T-helper 22 cell (primary cell): ENCODE data around the gene OR4C16.

Source experiments
- DNase-seq: peaks from one replicate; pipeline ENCODE4 v3.0.0-alpha.2; 2020; ENCODE audit warnings: low read depth

Gene OR4C16, protein sequence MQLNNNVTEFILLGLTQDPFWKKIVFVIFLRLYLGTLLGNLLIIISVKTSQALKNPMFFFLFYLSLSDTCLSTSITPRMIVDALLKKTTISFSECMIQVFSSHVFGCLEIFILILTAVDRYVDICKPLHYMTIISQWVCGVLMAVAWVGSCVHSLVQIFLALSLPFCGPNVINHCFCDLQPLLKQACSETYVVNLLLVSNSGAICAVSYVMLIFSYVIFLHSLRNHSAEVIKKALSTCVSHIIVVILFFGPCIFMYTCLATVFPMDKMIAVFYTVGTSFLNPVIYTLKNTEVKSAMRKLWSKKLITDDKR

DNA sequence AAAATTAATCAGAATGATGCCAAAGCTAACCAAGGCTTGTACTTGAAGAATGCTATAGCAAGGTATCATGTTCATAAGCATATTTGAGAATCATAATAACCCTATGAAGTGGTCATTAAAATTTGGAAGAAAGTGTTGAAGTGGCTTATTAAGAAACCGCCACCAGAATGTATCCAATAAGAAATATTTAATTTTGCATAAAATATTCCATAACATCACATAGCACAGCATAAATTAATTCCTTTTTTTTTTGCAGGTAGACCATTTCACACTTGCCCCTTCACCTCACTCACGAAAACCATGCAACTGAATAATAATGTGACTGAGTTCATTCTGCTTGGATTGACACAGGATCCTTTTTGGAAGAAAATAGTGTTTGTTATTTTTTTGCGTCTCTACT is at the start of gene OR4C16:
OR4C16 (plus strand) TSS at position 301 of the 400 bp plus-strand sequence; CDS start at position 301, 0 bp downstream.
- DNase-seq, result no peak

DNA sequence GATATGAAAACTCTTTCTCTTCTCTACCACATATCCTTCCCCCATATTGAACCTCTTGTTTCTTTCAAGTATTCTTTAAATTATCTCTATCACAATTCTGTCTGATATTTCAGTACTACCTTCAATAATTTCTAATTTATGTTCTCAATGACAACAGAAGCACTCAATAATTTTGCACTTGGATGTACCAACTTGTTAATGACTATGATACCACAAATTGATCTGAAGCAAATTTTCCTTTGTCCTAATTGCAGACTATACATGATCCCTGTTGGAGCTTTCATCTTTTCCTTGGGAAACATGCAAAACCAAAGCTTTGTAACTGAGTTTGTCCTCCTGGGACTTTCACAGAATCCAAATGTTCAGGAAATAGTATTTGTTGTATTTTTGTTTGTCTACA is 17.8 kb upstream of the OR4C16 start, which contains the start of gene OR4C15:
OR4C15 (plus strand) TSS at position 301 of the 400 bp plus-strand sequence; CDS start at position 301, 0 bp downstream.
- DNase-seq, result no peak

DNA sequence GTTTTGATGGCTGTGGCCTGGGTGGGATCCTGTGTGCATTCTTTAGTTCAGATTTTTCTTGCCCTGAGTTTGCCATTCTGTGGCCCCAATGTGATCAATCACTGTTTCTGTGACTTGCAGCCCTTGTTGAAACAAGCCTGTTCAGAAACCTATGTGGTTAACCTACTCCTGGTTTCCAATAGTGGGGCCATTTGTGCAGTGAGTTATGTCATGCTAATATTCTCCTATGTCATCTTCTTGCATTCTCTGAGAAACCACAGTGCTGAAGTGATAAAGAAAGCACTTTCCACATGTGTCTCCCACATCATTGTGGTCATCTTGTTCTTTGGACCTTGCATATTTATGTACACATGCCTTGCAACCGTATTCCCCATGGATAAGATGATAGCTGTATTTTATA is 620 bp downstream of the OR4C16 start:
- no peak for DNase-seq

DNA sequence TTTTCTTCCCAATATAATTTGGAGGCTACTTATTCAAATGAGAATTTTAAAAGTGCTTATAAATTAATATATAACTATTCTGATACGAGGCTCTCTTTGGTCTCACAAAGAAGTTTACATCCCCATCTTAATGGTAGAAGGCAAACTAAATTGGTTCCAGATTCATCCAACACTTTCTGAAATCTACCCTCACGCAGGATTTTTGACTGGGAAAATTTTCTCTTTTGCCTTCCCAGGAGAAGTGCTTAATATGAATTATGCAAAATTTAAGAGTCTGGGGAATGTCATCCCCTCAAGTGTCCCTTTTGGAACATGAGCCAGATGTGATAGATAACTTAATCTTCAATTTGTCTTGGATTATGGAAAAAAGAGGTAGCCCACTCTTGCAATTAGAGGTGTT is 35.6 kb downstream of the OR4C16 start, which contains the start of gene OR4C11:
OR4C11 (minus strand) TSS at position 101 of the 400 bp plus-strand sequence. CDS start 3,272 bp downstream, outside the sequence.
- DNase-seq, result no peak
